OCI-LY7 (cell line): ENCODE measurements around the gene ATG2A. TPM values are rescaled to one million over a fixed set of nuclear protein-coding genes. Genes with fewer than 3 reads are reported as not detected.

ENCODE experiments used
- BruUV-seq: library from RNA; stranded (reverse); fragments of 400-500 nt; replicated peaks from 2 replicates; lab custom pipeline; 2021; lab: Mats Ljungman, UMichigan
- CTCF ChIA-PET: fragments of 300-600 bp; sonication (Branson Sonifier 250); formaldehyde crosslinking; loops from one replicate; lab custom pipeline; 2022; ENCODE audit warnings: antibody characterized with exemption; ENCODE audit not compliant: unreplicated experiment; lab: Charles Lee
- POLR2A ChIA-PET: fragments of 300-600 bp; sonication (Branson Sonifier 250); formaldehyde crosslinking; loops from one replicate; lab custom pipeline; 2022; ENCODE audit warnings: antibody characterized with exemption; lab: Charles Lee
- DNase-seq: peaks from one replicate; pipeline ENCODE4 v3.0.0-alpha.2; 2015; ENCODE audit warnings: low spot score
- H2AFZ ChIP-seq: fragments of 200-600 bp; sonication (generic), shearing (Covaris generic); 2 replicates; pipeline ENCODE4 v1.6.1; 2014; ENCODE audit warnings: mild to moderate bottlenecking, antibody characterized with exemption, low read length, moderate library complexity
- H3K27ac ChIP-seq: fragments of 200-600 bp; sonication (generic); 2 replicates; pipeline ENCODE4 v1.5.1; 2014; ENCODE audit warnings: mixed run types, low read depth, mild to moderate bottlenecking, moderate library complexity, low read length, inconsistent platforms; ENCODE audit not compliant: poor library complexity, severe bottlenecking
- H3K36me3 ChIP-seq: fragments of 200-600 bp; sonication (generic); 2 replicates; pipeline ENCODE4 v1.6.1; 2014; ENCODE audit warnings: mild to moderate bottlenecking, antibody characterized with exemption, low read length, moderate library complexity, mixed read lengths; ENCODE audit not compliant: insufficient read depth
- H3K4me1 ChIP-seq: fragments of 200-600 bp; sonication (generic); 2 replicates; pipeline ENCODE4 v1.5.1; 2014; ENCODE audit warnings: mild to moderate bottlenecking, low read length; ENCODE audit not compliant: insufficient read depth, poor library complexity, severe bottlenecking
- H3K4me2 ChIP-seq: fragments of 200-600 bp; sonication (generic); 2 replicates; pipeline ENCODE4 v1.6.1; 2014; ENCODE audit warnings: mild to moderate bottlenecking, low read length
- H3K4me3 ChIP-seq: fragments of 200-600 bp; sonication (generic); 2 replicates; pipeline ENCODE4 v1.5.1; 2014; ENCODE audit warnings: mild to moderate bottlenecking, low read depth, low read length; ENCODE audit not compliant: poor library complexity, severe bottlenecking
- H3K79me2 ChIP-seq: fragments of 200-600 bp; sonication (generic); 2 replicates; pipeline ENCODE4 v1.6.1; 2016; ENCODE audit warnings: low read depth, mild to moderate bottlenecking, low read length, moderate library complexity, mixed read lengths; ENCODE audit not compliant: insufficient read depth
- H3K9me2 ChIP-seq: fragments of 200-600 bp; sonication (generic); 2 replicates; pipeline ENCODE4 v1.6.1; 2016; ENCODE audit warnings: mild to moderate bottlenecking, low read length, mixed read lengths; ENCODE audit not compliant: insufficient read depth
- H3K9me3 ChIP-seq: fragments of 200-600 bp; sonication (generic); 2 replicates; pipeline ENCODE4 v1.6.1; 2014; ENCODE audit warnings: mild to moderate bottlenecking, mixed run types, low read length, mixed read lengths
- H4K20me1 ChIP-seq: fragments of 200-600 bp; sonication (generic); 2 replicates; pipeline ENCODE4 v1.6.1; 2014; ENCODE audit warnings: mild to moderate bottlenecking, antibody characterized with exemption, low read length, moderate library complexity, mixed read lengths; ENCODE audit not compliant: insufficient read depth
- CTCF ChIP-seq: fragments of 200-600 bp; sonication (generic); conservative IDR thresholded peaks from 2 replicates; pipeline ENCODE4 v1.5.1; 2014; ENCODE audit warnings: mild to moderate bottlenecking, antibody characterized with exemption, low read length, moderate library complexity, mixed read lengths
- EZH2phosphoT487 ChIP-seq: fragments of 200-600 bp; sonication (generic); IDR thresholded peaks from 2 replicates; pipeline ENCODE4 v1.6.1; 2018; ENCODE audit warnings: low read depth, borderline replicate concordance, mild to moderate bottlenecking, mixed run types, antibody characterized with exemption, low read length, moderate library complexity, mixed read lengths
- intact Hi-C: fragments of 100-400 bp; cut with micrococcal nuclease; formaldehyde crosslinking; loops from one replicate; pipeline ENCODE4 v1.10.0; 2022; ENCODE audit not compliant: unreplicated experiment
- total RNA-seq, 2 experiments: library from RNA; depleted of rRNA in 1 of 2; stranded (reverse); fragments of >200 nt in 1 of 2; shearing (Covaris generic) in 1 of 2; gene quantifications; 2 replicates each; pipeline ENCODE4 v1.2.3, GENCODE V29; 2014 to 2022

The ATG2A gene
- total RNA-seq, 2 experiments from 2014 or later = 18.1 to 28.2 TPM

- H3K4me1 ChIP-seq = peaks cover 6% of the 10 kb centered on the region
- H3K9me3 ChIP-seq = no peaks in the 10 kb centered on the region
- ChIA-PET POLR2A (no interaction called here), CTCF (no interaction called here)
- H3K27ac ChIP-seq = no peak overlapping the region
- no TSS peak for BruUV-seq
- no peaks in the 10 kb centered on the region for H4K20me1 ChIP-seq
- no peaks in the 10 kb centered on the region for H3K79me2 ChIP-seq
- no peaks in the 10 kb centered on the region for H3K9me2 ChIP-seq
- H2AFZ ChIP-seq = no peak overlapping the region
- no peak overlapping the region for H3K4me3 ChIP-seq
- no peak for DNase-seq
- intact Hi-C loops = loop anchor here (10.0 kb wide), 1 partner anchor 174 kb away; the partner anchor contains the start of genes CDCA5 and ZFPL1
- no peak for TF ChIP-seq EZH2phosphoT487
- TF ChIP-seq CTCF = no peak
- no peak overlapping the region for H3K4me2 ChIP-seq
- peaks cover 64% of the 10 kb centered on the region for H3K36me3 ChIP-seq
Observed at GRCh38 chr11:64910451-64911093, 6.4 kb downstream of the ATG2A start.

- BruUV-seq = no TSS peak
- Histone ChIP-seq H3K4me1 (no peaks in the 10 kb centered on the region), H3K9me2 (no peaks in the 10 kb centered on the region), H3K27ac (no peak overlapping the region), H3K4me3 (no peak overlapping the region), H3K4me2 (no peak overlapping the region), H3K79me2 (no peaks in the 10 kb centered on the region), H4K20me1 (no peaks in the 10 kb centered on the region), H2AFZ (no peak overlapping the region), H3K36me3 (peaks cover 71% of the 10 kb centered on the region), H3K9me3 (no peaks in the 10 kb centered on the region)
- CTCF ChIA-PET = no interaction called here
- intact Hi-C loops = loop anchor here (10.0 kb wide), 1 partner anchor 175 kb away; the partner anchor contains the start of genes CDCA5 and ZFPL1
- TF ChIP-seq EZH2phosphoT487 = no peak
- TF ChIP-seq CTCF = no peak
- no peak for DNase-seq
- POLR2A ChIA-PET = no interaction called here
Observed at GRCh38 chr11:64909653-64910343, 7.2 kb downstream of the ATG2A start.

- peaks cover 70% of the 10 kb centered on the region for H3K36me3 ChIP-seq
Observed at GRCh38 chr11:64908766-64909165, 8.2 kb downstream of the ATG2A start.

More at GRCh38 chr11:64908766-64909165, 8.2 kb downstream of the ATG2A start:
- no peaks in the 10 kb centered on the region for H4K20me1 ChIP-seq
- H3K27ac ChIP-seq = no peak overlapping the region
- TF ChIP-seq EZH2phosphoT487 = no peak
- no peak for TF ChIP-seq CTCF
- H3K4me3 ChIP-seq = no peak overlapping the region
- intact Hi-C loops = no loop called here
- ChIA-PET POLR2A (no interaction called here), CTCF (no interaction called here)
- no peak overlapping the region for H2AFZ ChIP-seq
- no peak for DNase-seq
- H3K4me1 ChIP-seq = no peaks in the 10 kb centered on the region
- H3K9me2 ChIP-seq = no peaks in the 10 kb centered on the region
- no peak overlapping the region for H3K4me2 ChIP-seq
- H3K9me3 ChIP-seq = no peaks in the 10 kb centered on the region
- no peaks in the 10 kb centered on the region for H3K79me2 ChIP-seq
- no TSS peak for BruUV-seq
